ENCODE measurements around the gene E2F8. TPM values are rescaled to one million over a fixed set of nuclear protein-coding genes. Genes with fewer than 3 reads are reported as not detected.

Gene E2F8
- polyA plus RNA-seq, 3 donors, result not detected

DNA sequence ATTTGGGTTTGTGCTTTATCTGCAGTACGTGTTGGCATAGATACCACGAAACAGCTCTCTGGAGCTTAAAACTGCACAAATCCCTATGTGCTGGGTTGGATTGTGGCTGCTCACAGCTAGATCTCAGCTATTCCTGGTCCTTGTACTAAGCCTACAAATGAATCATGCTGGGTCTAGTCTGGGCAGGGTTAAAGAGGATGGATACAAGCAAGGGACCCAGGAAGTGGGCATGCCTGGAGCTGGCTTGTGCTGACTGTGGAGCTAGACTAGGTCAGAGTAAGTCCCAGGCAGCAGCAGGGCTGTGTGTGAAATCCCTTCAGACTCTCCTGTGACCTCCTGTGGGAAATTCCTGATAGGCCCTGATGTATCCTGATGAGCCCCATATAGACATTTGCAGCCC is 3.9 kb upstream of the E2F8 start:
- Mint-ChIP-seq H3K9me3 (peaks cover 0 to 13% (median 7%) of the 10 kb centered on the region in 7 donors), H3K27ac (peak overlapping the region in 6 of 7 donors; percentile 42 to 78 (median 60)), H3K27me3 (ENCODE audit: low read depth in 3 of 3) (peaks cover 3 to 9% (median 6%) of the 10 kb centered on the region in 3 donors), H3K4me1 (peaks cover 39% of the 10 kb centered on the region), H3K36me3 (peaks cover 0 to 2% of the 10 kb centered on the region in 2 donors), H3K4me3 (peak overlapping the region in 1 of 2 donors; percentile 39)
- intact Hi-C loops (cut with micrococcal nuclease), result no loop called here
- Histone ChIP-seq H4K20me1 (ENCODE audit: insufficient read depth, low read length) (no peaks in the 10 kb centered on the region), H2AFZ (ENCODE audit: insufficient read depth, low read depth, low read length, poor library complexity, severe bottlenecking) (peak overlapping the region; percentile 60), H3K27me3 (ENCODE audit: control insufficient read depth in 2 of 2, insufficient read depth in 2 of 2, low read length in 2 of 2) (peaks cover 0 to 6% of the 10 kb centered on the region in 2 donors), H3K4me2 (replicated peaks; ENCODE audit: extremely low read depth, low read length, poor library complexity, severe bottlenecking) (peak overlapping the region; percentile 64), H3K4me3 (replicated peaks in 1 of 3; ENCODE audit: low read depth in 2 of 3, low read length in 3 of 3) (peak overlapping the region in 1 of 3 experiments; percentile 40), H3K9me3 (replicated peaks in 1 of 2; ENCODE audit: control insufficient read depth in 1 of 2, insufficient read depth in 1 of 2, low read length in 2 of 2) (no peaks in the 10 kb centered on the region), H3K9ac (ENCODE audit: insufficient read depth, low read length, poor library complexity, severe bottlenecking) (no peak overlapping the region), H3K79me2 (ENCODE audit: insufficient read depth, low read length) (peaks cover 12% of the 10 kb centered on the region), H3K27ac (ENCODE audit: low read depth in 1 of 2, low read length in 2 of 2) (peak overlapping the region in 1 of 2 donors; percentile 49), H3K36me3 (replicated peaks in 1 of 2; ENCODE audit: control insufficient read depth in 1 of 2, insufficient read depth in 2 of 2, low read length in 2 of 2) (no peaks in the 10 kb centered on the region), H3K4me1 (ENCODE audit: control insufficient read depth in 1 of 2, insufficient read depth in 2 of 2, low read length in 2 of 2) (peaks cover 45 to 49% of the 10 kb centered on the region in 2 donors)
- TF ChIP-seq CTCF (IDR thresholded peaks at IDR 0.05), result no peak
- 100% methylated on average over 1 of the region's 2 CpGs for WGBS (ENCODE audit: insufficient coverage)
- no peak for DNase-seq

GRCh38 chr11:19244084-19244483 is 3.3 kb upstream of the E2F8 start:
- H3K27ac ChIP-seq (ENCODE audit: low read depth in 1 of 2, low read length in 2 of 2), result peak overlapping the region in 1 of 2 donors; percentile 49
- 0% methylated on average over 2 of the region's 6 CpGs for WGBS (ENCODE audit: insufficient coverage)
- H3K9ac ChIP-seq (ENCODE audit: insufficient read depth, low read length, poor library complexity, severe bottlenecking), result no peak overlapping the region
- H3K27me3 ChIP-seq (ENCODE audit: control insufficient read depth in 2 of 2, insufficient read depth in 2 of 2, low read length in 2 of 2), result peaks cover 0 to 6% of the 10 kb centered on the region in 2 donors
- TF ChIP-seq CTCF (IDR thresholded peaks at IDR 0.05), result no peak
- H3K4me3 ChIP-seq (replicated peaks in 1 of 3; ENCODE audit: low read depth in 2 of 3, low read length in 3 of 3), result peak overlapping the region in 1 of 3 experiments; percentile 40
- H3K27ac Mint-ChIP-seq, result peak overlapping the region in 6 of 7 donors; percentile 60 to 89 (median 84)
- peak; percentile 36 to 63 (median 62) for DNase-seq
- no peaks in the 10 kb centered on the region for H3K36me3 ChIP-seq (replicated peaks in 1 of 2; ENCODE audit: control insufficient read depth in 1 of 2, insufficient read depth in 2 of 2, low read length in 2 of 2)
- H3K9me3 Mint-ChIP-seq, result peaks cover 0 to 9% (median 2%) of the 10 kb centered on the region in 7 donors
- H3K27me3 Mint-ChIP-seq (ENCODE audit: low read depth in 3 of 3), result peaks cover 3 to 9% (median 6%) of the 10 kb centered on the region in 3 donors
- H3K79me2 ChIP-seq (ENCODE audit: insufficient read depth, low read length), result peaks cover 18% of the 10 kb centered on the region
- H4K20me1 ChIP-seq (ENCODE audit: insufficient read depth, low read length), result no peaks in the 10 kb centered on the region
- H3K9me3 ChIP-seq (replicated peaks in 1 of 2; ENCODE audit: control insufficient read depth in 1 of 2, insufficient read depth in 1 of 2, low read length in 2 of 2), result no peaks in the 10 kb centered on the region
- peak overlapping the region in 1 of 2 donors; percentile 62 for H3K4me3 Mint-ChIP-seq
- H3K4me1 ChIP-seq (ENCODE audit: control insufficient read depth in 1 of 2, insufficient read depth in 2 of 2, low read length in 2 of 2), result peaks cover 45 to 49% of the 10 kb centered on the region in 2 donors
- H3K4me1 Mint-ChIP-seq, result peaks cover 44% of the 10 kb centered on the region
- peak overlapping the region; percentile 64 for H3K4me2 ChIP-seq (replicated peaks; ENCODE audit: extremely low read depth, low read length, poor library complexity, severe bottlenecking)
- intact Hi-C loops (cut with micrococcal nuclease), result no loop called here
- peaks cover 0 to 2% of the 10 kb centered on the region in 2 donors for H3K36me3 Mint-ChIP-seq
- no peak overlapping the region for H2AFZ ChIP-seq (ENCODE audit: insufficient read depth, low read depth, low read length, poor library complexity, severe bottlenecking)
